Thoracic aorta (tissue), 2 donors: ENCODE data around the gene LMBR1. TPM values are rescaled to one million over a fixed set of nuclear protein-coding genes. Genes with fewer than 3 reads are reported as not detected.

Experiments
- ATAC-seq: fragments of 150-250 bp; one replicate; pipeline ENCODE4 v1.8.0; 2017; ENCODE audit warnings: low read depth; ENCODE audit not compliant: insufficient number of reproducible peaks, low FRiP score
- DNase-seq: peaks from one replicate; pipeline ENCODE4 v3.0.0-alpha.2; 2020; ENCODE audit warnings: low spot score
- H3K27ac ChIP-seq, 2 donors: fragments of 200-600 bp; sonication (generic); 1 replicate in 1 of 2; 2 replicates in 1 of 2; pipeline ENCODE4 v1.5.1; 2016; ENCODE audit warnings: mild to moderate bottlenecking in 2 of 2, moderate library complexity in 2 of 2
- H3K27me3 ChIP-seq: fragments of 200-600 bp; sonication (generic); replicated peaks from 2 replicates; pipeline ENCODE4 v1.6.0; 2016; ENCODE audit warnings: mild to moderate bottlenecking; ENCODE audit not compliant: insufficient read depth
- H3K36me3 ChIP-seq: fragments of 200-600 bp; sonication (generic); one replicate; pipeline ENCODE4 v1.5.1; 2016
- H3K4me1 ChIP-seq, 2 donors: fragments of 200-600 bp; sonication (generic); 1 replicate in 1 of 2; 2 replicates in 1 of 2; pipeline versions ENCODE4 v1.5.1 to v1.6.0; 2016; ENCODE audit warnings: low read depth in 2 of 2, mild to moderate bottlenecking in 1 of 2; ENCODE audit not compliant: control insufficient read depth in 1 of 2
- H3K4me3 ChIP-seq: fragments of 200-600 bp; sonication (generic); 2 replicates; pipeline ENCODE4 v1.5.1; 2016; ENCODE audit warnings: mild to moderate bottlenecking
- H3K9me3 ChIP-seq: fragments of 200-600 bp; sonication (generic); 2 replicates; pipeline ENCODE4 v1.5.1; 2016
- CTCF ChIP-seq: fragments of 200-600 bp; sonication (generic); IDR thresholded peaks from one replicate; pipeline ENCODE4 v1.5.1; 2019; ENCODE audit warnings: antibody characterized with exemption
- total RNA-seq, 2 donors: library from RNA; depleted of rRNA; stranded (reverse); fragments of >200 nt; gene quantifications; one replicate each; pipeline versions ENCODE4 v1.1.0 to v1.2.3, GENCODE V29; 2016

LMBR1 gene
- total RNA-seq, 2 donors from 2014 or later = 54.3 to 56.6 TPM

DNA sequence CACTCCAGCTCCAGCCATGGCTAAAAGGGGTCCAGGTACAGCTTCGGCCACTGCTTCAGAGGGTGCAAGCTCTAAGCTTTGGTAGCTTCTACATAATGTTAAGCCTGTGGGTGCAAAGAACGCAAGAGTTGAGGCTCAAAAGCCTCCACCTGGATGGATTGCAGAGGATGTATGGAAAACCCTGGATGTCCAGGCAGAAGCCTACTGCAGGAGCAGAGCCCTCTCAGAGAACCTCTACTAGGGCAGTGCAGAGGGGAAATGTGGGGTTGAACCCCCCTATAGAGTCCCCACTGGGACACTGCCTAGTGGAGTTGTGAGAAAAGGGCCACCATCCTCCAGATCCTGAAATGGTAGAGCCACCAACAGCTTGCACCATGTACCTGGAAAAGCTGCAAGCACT, 263.1 kb downstream of the LMBR1 start:
- no peaks in the 10 kb centered on the region for H3K4me1 ChIP-seq

GRCh38 chr7:156628562-156628961, 264.4 kb downstream of the LMBR1 start:
- Histone ChIP-seq H3K27me3 (no peaks in the 10 kb centered on the region), H3K36me3 (no peaks in the 10 kb centered on the region), H3K27ac (no peak overlapping the region), H3K4me3 (no peak overlapping the region), H3K4me1 (no peaks in the 10 kb centered on the region), H3K9me3 (peaks cover 8% of the 10 kb centered on the region)
- no peak for TF ChIP-seq CTCF
- ATAC-seq = no peak
- DNase-seq = no peak

More for the DNA sequence above, 263.1 kb downstream of the LMBR1 start:
- H3K27me3 ChIP-seq = no peaks in the 10 kb centered on the region
- no peak overlapping the region for H3K27ac ChIP-seq
- H3K4me3 ChIP-seq = no peak overlapping the region
- no peak for DNase-seq
- H3K36me3 ChIP-seq = no peaks in the 10 kb centered on the region
- TF ChIP-seq CTCF = no peak
- ATAC-seq = no peak
- peaks cover 8% of the 10 kb centered on the region for H3K9me3 ChIP-seq

Other genes with a start within 250 kb of the LMBR1 start
- gene NOM1, start 56.5 kb upstream of the LMBR1 start, total RNA-seq = 10 to 100 TPM; 18.4 to 40.6 TPM
- not detected for gene MNX1, start 117.5 kb upstream of the LMBR1 start, total RNA-seq
- 10 to 100 TPM; 55.0 to 93.6 TPM for gene UBE3C, start 245.7 kb upstream of the LMBR1 start, total RNA-seq